ENCODE results near the gene TUBGCP2.

DNA sequence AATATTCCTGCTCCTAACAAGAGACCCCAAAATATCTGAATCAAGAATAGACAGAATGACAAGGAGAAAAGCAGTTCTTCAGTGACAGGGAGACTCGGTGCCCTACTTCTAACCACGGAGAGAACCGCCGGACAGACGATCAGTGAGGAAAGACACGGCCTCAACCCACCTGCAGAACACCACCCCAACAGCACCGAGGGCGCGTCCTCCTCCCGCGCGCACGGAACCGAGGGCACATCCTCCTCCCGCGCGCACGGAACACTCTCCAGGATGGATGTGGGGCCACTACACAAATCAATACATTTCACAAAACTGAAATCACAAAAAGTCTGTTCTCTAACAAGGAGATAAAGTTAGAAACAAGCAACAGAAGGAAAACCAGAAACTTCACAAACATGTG, 22.3 kb downstream of the TUBGCP2 start:
- TF ChIP-seq, protein P1, sequence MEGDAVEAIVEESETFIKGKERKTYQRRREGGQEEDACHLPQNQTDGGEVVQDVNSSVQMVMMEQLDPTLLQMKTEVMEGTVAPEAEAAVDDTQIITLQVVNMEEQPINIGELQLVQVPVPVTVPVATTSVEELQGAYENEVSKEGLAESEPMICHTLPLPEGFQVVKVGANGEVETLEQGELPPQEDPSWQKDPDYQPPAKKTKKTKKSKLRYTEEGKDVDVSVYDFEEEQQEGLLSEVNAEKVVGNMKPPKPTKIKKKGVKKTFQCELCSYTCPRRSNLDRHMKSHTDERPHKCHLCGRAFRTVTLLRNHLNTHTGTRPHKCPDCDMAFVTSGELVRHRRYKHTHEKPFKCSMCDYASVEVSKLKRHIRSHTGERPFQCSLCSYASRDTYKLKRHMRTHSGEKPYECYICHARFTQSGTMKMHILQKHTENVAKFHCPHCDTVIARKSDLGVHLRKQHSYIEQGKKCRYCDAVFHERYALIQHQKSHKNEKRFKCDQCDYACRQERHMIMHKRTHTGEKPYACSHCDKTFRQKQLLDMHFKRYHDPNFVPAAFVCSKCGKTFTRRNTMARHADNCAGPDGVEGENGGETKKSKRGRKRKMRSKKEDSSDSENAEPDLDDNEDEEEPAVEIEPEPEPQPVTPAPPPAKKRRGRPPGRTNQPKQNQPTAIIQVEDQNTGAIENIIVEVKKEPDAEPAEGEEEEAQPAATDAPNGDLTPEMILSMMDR (IDR thresholded peaks at IDR 0.05 in 2 of 3, conservative IDR thresholded peaks at IDR 0.05 in 1 of 3; ENCODE audit: borderline replicate concordance in 1 of 3, insufficient read depth in 1 of 3, low read depth in 2 of 3, low read length in 2 of 3), result no peak
- TF ChIP-seq, protein P2, sequence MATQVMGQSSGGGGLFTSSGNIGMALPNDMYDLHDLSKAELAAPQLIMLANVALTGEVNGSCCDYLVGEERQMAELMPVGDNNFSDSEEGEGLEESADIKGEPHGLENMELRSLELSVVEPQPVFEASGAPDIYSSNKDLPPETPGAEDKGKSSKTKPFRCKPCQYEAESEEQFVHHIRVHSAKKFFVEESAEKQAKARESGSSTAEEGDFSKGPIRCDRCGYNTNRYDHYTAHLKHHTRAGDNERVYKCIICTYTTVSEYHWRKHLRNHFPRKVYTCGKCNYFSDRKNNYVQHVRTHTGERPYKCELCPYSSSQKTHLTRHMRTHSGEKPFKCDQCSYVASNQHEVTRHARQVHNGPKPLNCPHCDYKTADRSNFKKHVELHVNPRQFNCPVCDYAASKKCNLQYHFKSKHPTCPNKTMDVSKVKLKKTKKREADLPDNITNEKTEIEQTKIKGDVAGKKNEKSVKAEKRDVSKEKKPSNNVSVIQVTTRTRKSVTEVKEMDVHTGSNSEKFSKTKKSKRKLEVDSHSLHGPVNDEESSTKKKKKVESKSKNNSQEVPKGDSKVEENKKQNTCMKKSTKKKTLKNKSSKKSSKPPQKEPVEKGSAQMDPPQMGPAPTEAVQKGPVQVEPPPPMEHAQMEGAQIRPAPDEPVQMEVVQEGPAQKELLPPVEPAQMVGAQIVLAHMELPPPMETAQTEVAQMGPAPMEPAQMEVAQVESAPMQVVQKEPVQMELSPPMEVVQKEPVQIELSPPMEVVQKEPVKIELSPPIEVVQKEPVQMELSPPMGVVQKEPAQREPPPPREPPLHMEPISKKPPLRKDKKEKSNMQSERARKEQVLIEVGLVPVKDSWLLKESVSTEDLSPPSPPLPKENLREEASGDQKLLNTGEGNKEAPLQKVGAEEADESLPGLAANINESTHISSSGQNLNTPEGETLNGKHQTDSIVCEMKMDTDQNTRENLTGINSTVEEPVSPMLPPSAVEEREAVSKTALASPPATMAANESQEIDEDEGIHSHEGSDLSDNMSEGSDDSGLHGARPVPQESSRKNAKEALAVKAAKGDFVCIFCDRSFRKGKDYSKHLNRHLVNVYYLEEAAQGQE (IDR thresholded peaks at IDR 0.05; ENCODE audit: low read depth), result no peak
- TF ChIP-seq JUND (IDR thresholded peaks at IDR 0.05) (no peak), FOSL1 (IDR thresholded peaks at IDR 0.05; ENCODE audit: low read depth) (no peak), ZNF274 (IDR thresholded peaks at IDR 0.05; ENCODE audit: low read depth, low read length) (no peak), EZH2 (IDR thresholded peaks at IDR 0.05) (no peak)
